ENCODE measurements around the gene AHNAK.

AHNAK gene

DNA sequence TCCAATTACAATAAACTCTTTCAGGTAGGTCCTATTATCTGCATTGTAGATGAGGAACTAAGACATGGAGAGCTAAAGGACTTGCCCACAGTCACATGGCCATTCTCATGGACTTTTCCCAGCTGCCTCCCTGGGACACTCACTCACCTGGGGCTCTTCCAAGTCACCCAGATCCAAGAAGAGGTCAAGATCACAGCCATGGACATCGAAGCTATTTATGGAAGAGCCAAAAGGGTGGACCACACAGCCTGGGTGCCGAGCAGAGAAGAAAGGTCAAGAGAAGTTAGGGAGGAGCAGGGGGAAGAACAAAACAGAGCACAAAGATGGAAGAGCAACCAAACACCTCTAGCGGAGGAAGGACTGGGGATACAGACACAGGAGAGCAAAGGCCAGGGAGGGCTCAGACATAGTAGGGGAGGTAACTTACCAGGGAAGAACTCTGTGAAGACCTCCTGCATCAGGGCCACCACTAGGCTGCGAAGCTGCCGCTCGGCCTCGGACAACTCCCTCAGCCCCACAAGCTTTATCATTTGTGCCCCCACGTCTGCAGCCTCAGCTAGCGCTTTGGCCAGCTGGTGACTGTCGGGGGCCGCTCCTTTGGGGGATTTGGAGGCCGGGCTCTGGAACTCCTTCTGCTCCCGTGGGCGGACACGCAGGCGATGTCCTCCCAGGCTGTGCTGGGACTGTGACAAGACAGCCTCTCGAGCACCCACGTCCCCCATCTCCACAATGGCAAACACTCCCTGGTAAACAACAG, 34.5 kb upstream of the AHNAK start:
- TF ChIP-seq, protein P1, sequence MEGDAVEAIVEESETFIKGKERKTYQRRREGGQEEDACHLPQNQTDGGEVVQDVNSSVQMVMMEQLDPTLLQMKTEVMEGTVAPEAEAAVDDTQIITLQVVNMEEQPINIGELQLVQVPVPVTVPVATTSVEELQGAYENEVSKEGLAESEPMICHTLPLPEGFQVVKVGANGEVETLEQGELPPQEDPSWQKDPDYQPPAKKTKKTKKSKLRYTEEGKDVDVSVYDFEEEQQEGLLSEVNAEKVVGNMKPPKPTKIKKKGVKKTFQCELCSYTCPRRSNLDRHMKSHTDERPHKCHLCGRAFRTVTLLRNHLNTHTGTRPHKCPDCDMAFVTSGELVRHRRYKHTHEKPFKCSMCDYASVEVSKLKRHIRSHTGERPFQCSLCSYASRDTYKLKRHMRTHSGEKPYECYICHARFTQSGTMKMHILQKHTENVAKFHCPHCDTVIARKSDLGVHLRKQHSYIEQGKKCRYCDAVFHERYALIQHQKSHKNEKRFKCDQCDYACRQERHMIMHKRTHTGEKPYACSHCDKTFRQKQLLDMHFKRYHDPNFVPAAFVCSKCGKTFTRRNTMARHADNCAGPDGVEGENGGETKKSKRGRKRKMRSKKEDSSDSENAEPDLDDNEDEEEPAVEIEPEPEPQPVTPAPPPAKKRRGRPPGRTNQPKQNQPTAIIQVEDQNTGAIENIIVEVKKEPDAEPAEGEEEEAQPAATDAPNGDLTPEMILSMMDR (IDR thresholded peaks at IDR 0.05) = no peak

DNA sequence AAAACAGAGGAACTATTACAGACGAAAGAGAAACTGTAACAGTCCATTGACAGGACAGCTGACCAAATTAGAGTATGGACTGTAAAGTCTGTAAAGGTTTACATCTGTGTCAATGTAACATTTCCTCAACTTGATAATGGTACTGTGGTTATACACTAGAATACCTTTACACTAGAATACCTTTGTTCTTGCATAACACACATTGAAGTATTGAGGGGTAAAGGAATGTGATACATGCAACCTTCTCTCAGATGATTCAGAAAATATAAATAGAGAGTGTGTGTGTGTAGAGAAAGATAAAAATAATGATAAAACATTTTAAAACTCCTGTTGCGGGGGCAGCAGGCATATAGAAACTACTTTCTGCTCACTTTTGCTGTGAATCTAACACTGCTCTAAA, 32.6 kb upstream of the AHNAK start:
- TF ChIP-seq, protein P1 (IDR thresholded peaks at IDR 0.05) = no peak

DNA sequence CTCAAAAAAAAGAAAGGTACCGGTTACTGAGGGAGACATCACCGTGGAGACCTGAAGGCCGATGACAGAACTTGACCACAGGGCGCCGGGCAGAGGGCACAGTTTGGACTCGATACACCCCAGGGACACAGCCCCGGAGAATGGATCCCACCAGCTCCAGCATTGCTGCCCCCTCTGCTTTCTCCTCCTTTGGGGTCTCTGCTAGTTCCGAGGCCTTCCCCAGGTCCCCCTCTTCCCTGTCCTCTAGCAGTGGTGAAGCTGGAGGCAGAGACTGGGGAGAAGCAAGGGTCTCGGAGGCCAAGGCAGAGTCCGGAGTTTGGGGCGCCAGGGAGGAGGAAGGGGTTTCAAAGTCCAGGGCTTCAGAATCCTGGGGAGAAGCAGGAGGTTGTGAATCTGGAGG, 31.9 kb upstream of the AHNAK start:
- TF ChIP-seq, protein P1 (IDR thresholded peaks at IDR 0.05) = no peak

DNA sequence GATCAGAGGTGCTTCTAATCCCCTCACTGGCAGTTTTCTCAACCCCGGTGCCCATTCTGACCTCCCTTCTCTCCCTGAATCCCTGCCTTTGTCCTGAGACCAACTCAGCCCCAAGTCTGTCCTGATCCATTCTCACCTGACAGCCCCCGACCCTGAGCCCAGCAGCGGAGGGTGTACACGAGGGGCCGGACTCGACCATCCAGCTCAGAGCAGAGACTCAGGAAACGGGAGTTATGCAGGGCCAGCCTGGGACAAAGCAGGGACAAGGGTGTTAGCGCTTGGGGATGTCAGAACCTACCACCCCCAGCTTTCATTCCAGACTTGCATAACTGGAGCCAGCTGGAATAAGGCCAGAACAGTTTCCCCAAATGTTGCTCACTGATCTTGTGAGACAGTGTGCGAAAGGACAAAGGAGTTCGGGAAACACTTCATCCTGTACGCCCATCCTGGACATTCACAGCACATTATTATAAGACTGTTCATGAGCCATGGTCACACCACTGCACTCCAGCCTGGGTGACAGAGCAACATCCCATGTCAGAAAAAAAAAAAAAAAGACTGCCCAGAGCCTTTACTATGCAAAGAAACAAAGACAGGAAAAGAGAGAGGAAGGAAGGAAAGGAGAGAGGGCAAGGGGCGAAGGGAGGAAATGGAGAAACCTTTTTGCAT, 30.6 kb upstream of the AHNAK start:
- TF ChIP-seq, protein P1 (IDR thresholded peaks at IDR 0.05) = no peak

DNA sequence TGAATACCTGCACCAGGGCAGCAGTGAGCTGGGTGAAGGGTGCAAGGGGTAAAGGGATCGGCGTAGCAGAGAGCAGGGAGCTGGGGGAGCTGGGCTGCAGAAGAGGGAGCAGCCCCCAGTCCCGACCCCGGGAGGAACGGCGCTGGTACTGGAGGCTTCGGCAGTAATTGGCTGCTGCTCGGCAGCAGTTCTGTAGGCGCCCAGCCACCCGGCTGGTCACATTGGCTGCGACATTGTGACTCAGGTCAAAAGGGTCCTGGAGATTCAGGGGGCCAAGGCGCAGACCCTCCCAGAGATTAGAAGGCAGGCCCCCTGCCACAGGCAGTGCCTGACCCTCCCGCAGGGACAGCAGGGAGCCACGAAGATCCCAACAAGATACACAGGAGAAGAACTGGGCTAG, 29.2 kb upstream of the AHNAK start:
- TF ChIP-seq, protein P1 (IDR thresholded peaks at IDR 0.05) = no peak

DNA sequence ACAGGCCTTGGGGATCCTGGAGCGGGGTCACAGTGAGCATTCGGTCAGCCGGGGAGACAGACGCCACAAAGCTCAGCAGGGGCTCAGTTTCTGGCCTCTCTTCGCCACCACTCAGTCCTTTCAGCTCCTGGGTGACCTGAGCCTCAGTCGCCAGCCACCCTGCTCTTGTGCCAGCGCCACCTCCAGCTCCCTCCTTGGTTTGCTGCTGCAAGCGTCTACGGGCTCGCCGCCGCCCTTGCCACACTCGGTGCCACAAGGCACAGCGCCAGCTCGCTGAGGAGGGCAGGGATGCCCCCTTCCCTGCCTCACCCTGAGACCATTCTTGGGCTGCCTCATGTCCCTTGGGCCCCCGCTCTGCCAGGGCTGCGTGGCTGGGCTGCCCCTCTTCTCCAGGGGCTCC, 28.6 kb upstream of the AHNAK start:
- TF ChIP-seq, protein P1 (IDR thresholded peaks at IDR 0.05) = no peak

DNA sequence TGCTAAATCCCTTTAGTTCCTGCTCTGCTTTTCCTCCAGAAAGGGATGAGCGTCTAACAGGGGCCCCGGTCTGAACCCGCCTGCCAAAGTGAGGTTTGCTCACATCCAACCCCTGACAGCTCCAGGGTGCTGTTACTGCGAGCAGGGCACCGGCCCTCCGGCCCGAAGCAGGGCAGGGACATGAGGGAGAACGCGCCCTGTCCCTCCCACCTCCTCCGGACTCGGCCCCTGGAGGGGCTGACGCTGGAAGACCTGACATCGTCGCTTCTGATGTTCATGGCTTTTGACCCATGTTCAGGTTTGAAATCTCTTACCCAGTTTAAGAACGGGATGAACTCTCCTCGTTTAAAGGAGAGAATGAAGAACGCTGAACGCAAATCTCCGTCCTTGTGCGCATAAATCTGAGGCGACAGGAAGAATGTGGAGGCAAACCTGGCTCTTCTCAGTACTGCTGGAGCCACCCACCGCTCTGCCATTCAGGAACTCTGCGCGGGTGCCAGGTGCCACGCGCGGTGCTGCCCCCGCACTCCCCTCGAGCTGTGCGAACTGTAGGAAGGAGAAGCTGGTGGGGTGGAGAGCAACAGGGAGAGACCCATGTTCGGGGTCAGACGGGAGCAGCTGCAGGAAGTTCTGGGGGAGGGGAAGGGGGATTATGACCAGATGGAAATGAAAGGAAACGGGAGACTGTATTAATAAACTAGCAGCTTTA, 27.9 kb upstream of the AHNAK start:
- TF ChIP-seq, protein P1 (IDR thresholded peaks at IDR 0.05) = no peak
